Left hindlimb (tissue), 1 donor: ENCODE results near the gene EFNA5.

ENCODE experiments used
- DNase-seq: peaks from one replicate; pipeline ENCODE4 v3.0.0-alpha.2; 2018

EFNA5 gene

GRCh38 chr5:107601076-107601475, 69.7 kb downstream of the EFNA5 start:
- DNase-seq: no peak

- no peak for DNase-seq
Observed at GRCh38 chr5:107598958-107599357, 71.8 kb downstream of the EFNA5 start.

- no peak for DNase-seq
Observed at GRCh38 chr5:107597803-107598202, 72.9 kb downstream of the EFNA5 start.

GRCh38 chr5:107597247-107597646, 73.5 kb downstream of the EFNA5 start:
- DNase-seq: no peak

- peak; percentile 46 for DNase-seq
Observed at GRCh38 chr5:107594253-107595045, 76.3 kb downstream of the EFNA5 start.

- no peak for DNase-seq
Observed at GRCh38 chr5:107593009-107593408, 77.7 kb downstream of the EFNA5 start.

- DNase-seq: no peak
Observed at GRCh38 chr5:107592515-107592914, 78.2 kb downstream of the EFNA5 start.

- DNase-seq: no peak
Observed at GRCh38 chr5:107590686-107591085, 80.1 kb downstream of the EFNA5 start.

- DNase-seq: no peak
Observed at GRCh38 chr5:107589520-107590193, 81.1 kb downstream of the EFNA5 start.

- no peak for DNase-seq
Observed at GRCh38 chr5:107582625-107583024, 88.1 kb downstream of the EFNA5 start.

- DNase-seq: no peak
Observed at GRCh38 chr5:107580889-107581820, 89.6 kb downstream of the EFNA5 start.

GRCh38 chr5:107578051-107578635, 92.6 kb downstream of the EFNA5 start:
- no peak for DNase-seq

GRCh38 chr5:107577394-107577950, 93.3 kb downstream of the EFNA5 start:
- DNase-seq: no peak

GRCh38 chr5:107576736-107577393, 93.9 kb downstream of the EFNA5 start:
- DNase-seq: no peak

- DNase-seq: no peak
Observed at GRCh38 chr5:107576155-107576554, 94.6 kb downstream of the EFNA5 start.

- no peak for DNase-seq
Observed at GRCh38 chr5:107574287-107574686, 96.5 kb downstream of the EFNA5 start.

- DNase-seq: peak; percentile 30
Observed at GRCh38 chr5:107572715-107573368, 97.9 kb downstream of the EFNA5 start.

- peak; percentile 94 for DNase-seq
Observed at GRCh38 chr5:107571621-107572536, 98.9 kb downstream of the EFNA5 start.

- peak; percentile 56 for DNase-seq
Observed at GRCh38 chr5:107570805-107571531, 99.8 kb downstream of the EFNA5 start.

GRCh38 chr5:107570181-107570580, 100.6 kb downstream of the EFNA5 start:
- DNase-seq: no peak
